MCF 10A (cell line): ENCODE results near the gene GPRC5C. TPM values are rescaled to one million over a fixed set of nuclear protein-coding genes. Genes with fewer than 3 reads are reported as not detected.
A peak's percentile ranks its signal among the peaks of the same experiment; 100 is the strongest.

Experiments
- Bru-seq: library from RNA; stranded (reverse); fragments of 400-500 nt; gene quantifications from one replicate; lab custom pipeline; 2021; lab: Mats Ljungman, UMichigan
- BruChase-seq, 2 experiments: library from RNA; stranded (reverse); fragments of 400-500 nt; gene quantifications; one replicate each; lab custom pipeline; 2021; lab: Mats Ljungman, UMichigan
- BruUV-seq: library from RNA; stranded (reverse); fragments of 400-500 nt; replicated peaks from 2 replicates; lab custom pipeline; 2021; lab: Mats Ljungman, UMichigan
- CTCF ChIA-PET: fragments of 300-600 bp; sonication (Branson Sonifier 250); formaldehyde crosslinking; extraction: SDS; loops from one replicate; lab custom pipeline; 2021; ENCODE audit warnings: antibody characterized with exemption, inconsistent platforms; lab: Yijun Ruan, JAX
- POLR2A ChIA-PET: fragments of 300-600, 350-650 bp; sonication (Branson Sonifier 250); formaldehyde crosslinking; extraction: SDS; loops from one replicate; lab custom pipeline; 2020; ENCODE audit warnings: antibody characterized with exemption, inconsistent platforms; lab: Yijun Ruan, JAX
- DNase-seq: peaks from one replicate; pipeline ENCODE4 v3.0.0-alpha.2; 2018; ENCODE audit not compliant: unreplicated experiment
- H3K27ac Mint-ChIP-seq: one replicate; pipeline ENCODE4 v1.8.0; 2022; ENCODE audit warnings: mild to moderate bottlenecking, low read depth, mixed read lengths; ENCODE audit not compliant: unreplicated experiment
- H3K27me3 Mint-ChIP-seq: one replicate; pipeline ENCODE4 v1.8.0; 2022; ENCODE audit warnings: mixed read lengths; ENCODE audit not compliant: insufficient read depth, unreplicated experiment
- H3K36me3 Mint-ChIP-seq: one replicate; pipeline ENCODE4 v1.8.0; 2022; ENCODE audit warnings: mild to moderate bottlenecking, moderate library complexity, mixed read lengths; ENCODE audit not compliant: insufficient read depth, unreplicated experiment
- H3K4me1 Mint-ChIP-seq: one replicate; pipeline ENCODE4 v1.8.0; 2022; ENCODE audit warnings: mixed read lengths; ENCODE audit not compliant: insufficient read depth, unreplicated experiment
- H3K4me3 Mint-ChIP-seq: one replicate; pipeline ENCODE4 v1.8.0; 2022; ENCODE audit warnings: mild to moderate bottlenecking, moderate library complexity, mixed read lengths; ENCODE audit not compliant: unreplicated experiment
- H3K9me3 Mint-ChIP-seq: one replicate; pipeline ENCODE4 v1.8.0; 2022; ENCODE audit warnings: mixed read lengths; ENCODE audit not compliant: unreplicated experiment
- intact Hi-C: fragments of 100-400 bp; cut with micrococcal nuclease; formaldehyde crosslinking; loops from 2 replicates; pipeline ENCODE4 v1.14.1; 2022
- long read RNA-seq: library from polyadenylated mRNA; stranded (forward); transcript quantifications from one replicate; pipeline ENCODE4 v2.0.0, GENCODE V29; 2022
- total RNA-seq: library from RNA; stranded (reverse); gene quantifications from 2 replicates; pipeline ENCODE4 v1.2.3, GENCODE V29; 2022
- TF ChIP-seq, protein P1 (sequence below): fragments of 200-600 bp; IDR thresholded peaks from one replicate; pipeline ENCODE4 v1.8.0; 2022; ENCODE audit warnings: antibody characterized with exemption, mild to moderate bottlenecking; ENCODE audit not compliant: unreplicated experiment

Gene GPRC5C, protein sequence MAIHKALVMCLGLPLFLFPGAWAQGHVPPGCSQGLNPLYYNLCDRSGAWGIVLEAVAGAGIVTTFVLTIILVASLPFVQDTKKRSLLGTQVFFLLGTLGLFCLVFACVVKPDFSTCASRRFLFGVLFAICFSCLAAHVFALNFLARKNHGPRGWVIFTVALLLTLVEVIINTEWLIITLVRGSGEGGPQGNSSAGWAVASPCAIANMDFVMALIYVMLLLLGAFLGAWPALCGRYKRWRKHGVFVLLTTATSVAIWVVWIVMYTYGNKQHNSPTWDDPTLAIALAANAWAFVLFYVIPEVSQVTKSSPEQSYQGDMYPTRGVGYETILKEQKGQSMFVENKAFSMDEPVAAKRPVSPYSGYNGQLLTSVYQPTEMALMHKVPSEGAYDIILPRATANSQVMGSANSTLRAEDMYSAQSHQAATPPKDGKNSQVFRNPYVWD
- total RNA-seq (17.7 and 20.6 TPM in 2 replicates), Bru-seq, nascent RNA (percentile 48 among the genes with signal in this experiment), BruChase-seq, experiment 1, labeled RNA remaining after a 6-hour chase (percentile 51 among the genes with signal in this experiment), BruChase-seq, experiment 2, labeled RNA remaining after a 2-hour chase (percentile 44 among the genes with signal in this experiment)
- long read RNA-seq, transcript GPRC5C-202 (4 exons, 2,988 nt): major isoform, 13 of 30 reads
- long read RNA-seq, partial matches to known transcripts: 6 of 30 reads
- long read RNA-seq, other reads (novel, unspliced or antisense): 10 of 30 reads

GRCh38 chr17:74431568-74432423, at the start of gene GPRC5C:
Gene GPRC5C, plus strand, starts transcription at chr17:74432088. Its CDS starts 7,689 bp downstream, at chr17:74439777.
- intact Hi-C loops: loop anchor here (1.0 kb wide), 1 partner anchor 13 kb away; no protein-coding TSS in a partner anchor
- H3K4me3 Mint-ChIP-seq: peak within 1 kb of the TSS; percentile 88

DNA sequence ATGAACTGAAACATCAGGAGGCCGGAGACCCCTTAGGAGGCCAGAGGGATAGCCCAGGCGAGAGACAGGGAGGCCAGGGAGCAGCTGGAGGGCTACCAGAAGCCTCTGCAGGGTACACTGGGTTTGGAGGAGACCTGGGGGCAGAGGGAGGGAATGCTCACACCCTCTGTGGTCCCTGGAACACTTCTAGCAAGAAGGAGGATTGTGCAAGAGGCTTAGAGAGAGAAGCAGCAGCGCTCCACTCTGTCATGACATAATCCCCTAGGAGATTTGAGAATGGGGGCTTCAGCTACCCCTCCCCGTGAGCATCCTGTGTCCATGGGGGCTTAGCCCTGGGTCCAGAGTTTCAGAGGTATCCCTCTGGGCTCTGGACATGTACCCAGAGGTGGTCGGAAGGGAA, 48.7 kb upstream of the GPRC5C start:
- Mint-ChIP-seq H3K27me3 (peaks cover 5% of the 10 kb centered on the region), H3K9me3 (no peaks in the 10 kb centered on the region), H3K27ac (no peak overlapping the region), H3K4me3 (no peak overlapping the region), H3K4me1 (peaks cover 16% of the 10 kb centered on the region), H3K36me3 (no peaks in the 10 kb centered on the region)
- no peak for DNase-seq
- intact Hi-C loops: no loop called here
- ChIA-PET CTCF (interaction anchor here (1.1 to 3.2 kb wide), 3 partner anchors 8 to 74 kb away, joined by 3 to 8 read pairs (median 7); no protein-coding TSS in a partner anchor), POLR2A (no interaction called here)
- BruUV-seq: no TSS peak
- TF ChIP-seq, protein P1, sequence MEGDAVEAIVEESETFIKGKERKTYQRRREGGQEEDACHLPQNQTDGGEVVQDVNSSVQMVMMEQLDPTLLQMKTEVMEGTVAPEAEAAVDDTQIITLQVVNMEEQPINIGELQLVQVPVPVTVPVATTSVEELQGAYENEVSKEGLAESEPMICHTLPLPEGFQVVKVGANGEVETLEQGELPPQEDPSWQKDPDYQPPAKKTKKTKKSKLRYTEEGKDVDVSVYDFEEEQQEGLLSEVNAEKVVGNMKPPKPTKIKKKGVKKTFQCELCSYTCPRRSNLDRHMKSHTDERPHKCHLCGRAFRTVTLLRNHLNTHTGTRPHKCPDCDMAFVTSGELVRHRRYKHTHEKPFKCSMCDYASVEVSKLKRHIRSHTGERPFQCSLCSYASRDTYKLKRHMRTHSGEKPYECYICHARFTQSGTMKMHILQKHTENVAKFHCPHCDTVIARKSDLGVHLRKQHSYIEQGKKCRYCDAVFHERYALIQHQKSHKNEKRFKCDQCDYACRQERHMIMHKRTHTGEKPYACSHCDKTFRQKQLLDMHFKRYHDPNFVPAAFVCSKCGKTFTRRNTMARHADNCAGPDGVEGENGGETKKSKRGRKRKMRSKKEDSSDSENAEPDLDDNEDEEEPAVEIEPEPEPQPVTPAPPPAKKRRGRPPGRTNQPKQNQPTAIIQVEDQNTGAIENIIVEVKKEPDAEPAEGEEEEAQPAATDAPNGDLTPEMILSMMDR: no peak

More at GRCh38 chr17:74431568-74432423, at the start of gene GPRC5C:
- Mint-ChIP-seq H3K27me3 (no peaks in the 10 kb centered on the region), H3K27ac (peak within 1 kb of the TSS; percentile 98), H3K36me3 (peaks cover 14% of the 10 kb centered on the region), H3K9me3 (no peaks in the 10 kb centered on the region), H3K4me1 (peaks cover 32% of the 10 kb centered on the region)
- ChIA-PET POLR2A (interaction anchor here (0.8 to 3.6 kb wide), 9 partner anchors 10 to 441 kb away, joined by 3 to 43 read pairs (median 9); partner anchors contain the start of genes FDXR and TTYH2), CTCF (no interaction called here)
- TF ChIP-seq, protein P1: no peak
- peak; percentile 91 for DNase-seq
- no TSS peak for BruUV-seq

GRCh38 chr17:74385201-74385600, 46.7 kb upstream of the GPRC5C start:
- BruUV-seq: no TSS peak

More at GRCh38 chr17:74385201-74385600, 46.7 kb upstream of the GPRC5C start:
- intact Hi-C loops: no loop called here
- peaks cover 15% of the 10 kb centered on the region for H3K27me3 Mint-ChIP-seq
- no peak for DNase-seq
- H3K4me3 Mint-ChIP-seq: no peak overlapping the region
- H3K9me3 Mint-ChIP-seq: no peaks in the 10 kb centered on the region
- POLR2A ChIA-PET: no interaction called here
- TF ChIP-seq, protein P1: no peak
- H3K27ac Mint-ChIP-seq: no peak overlapping the region
- H3K4me1 Mint-ChIP-seq: peaks cover 10% of the 10 kb centered on the region
- CTCF ChIA-PET: interaction anchor here (0.6 to 2.8 kb wide), 3 partner anchors 72 to 108 kb away, joined by 3 to 8 read pairs (median 4); no protein-coding TSS in a partner anchor
- H3K36me3 Mint-ChIP-seq: no peaks in the 10 kb centered on the region
